H1 (cell line): ENCODE measurements around the gene CBX4. TPM values are rescaled to one million over a fixed set of nuclear protein-coding genes. Genes with fewer than 3 reads are reported as not detected.
A peak's percentile ranks its signal among the peaks of the same experiment; 100 is the strongest.

Source experiments
- CTCF ChIA-PET: fragments of 300-600 bp; sonication (Branson Sonifier 250); formaldehyde crosslinking; loops from one replicate; lab custom pipeline; 2021; ENCODE audit not compliant: partially characterized antibody; lab: Charles Lee
- POLR2A ChIA-PET: fragments of 300-600 bp; sonication (Branson Sonifier 250); formaldehyde crosslinking; loops from one replicate; lab custom pipeline; 2021; ENCODE audit warnings: inconsistent platforms; ENCODE audit not compliant: partially characterized antibody; lab: Charles Lee
- DNase-seq, 2 experiments: peaks; one replicate each; pipeline versions ENCODE4 v3.0.0 to v3.0.0-alpha.2; 2010 to 2022; ENCODE audit warnings: low spot score in 2 of 2, low read depth in 1 of 2, mixed read lengths in 1 of 2
- FAIRE-seq: peaks from 2 replicates; lab custom pipeline; 2011; peaks lifted over from hg19 to GRCh38; lab: Jason Lieb, UNC
- H2AFZ ChIP-seq: 2 replicates; pipeline ENCODE4 v1.8.1; 2012; ENCODE audit warnings: low read length, inconsistent platforms
- H2AK5ac ChIP-seq: 2 replicates; pipeline ENCODE4 v1.6.1; 2013; ENCODE audit warnings: low read depth, low read length
- H2BK120ac ChIP-seq: replicated peaks from 2 replicates; pipeline ENCODE3; 2013; ENCODE audit warnings: low read depth, low read length, inconsistent platforms
- H2BK12ac ChIP-seq: 2 replicates; pipeline ENCODE4 v1.6.1; 2013; ENCODE audit warnings: low read depth, low read length
- H2BK15ac ChIP-seq: 2 replicates; pipeline ENCODE4 v1.6.1; 2013; ENCODE audit warnings: low read length
- H2BK20ac ChIP-seq: 2 replicates; pipeline ENCODE4 v1.6.1; 2013; ENCODE audit warnings: low read length
- H2BK5ac ChIP-seq: 2 replicates; pipeline ENCODE4 v1.6.1; 2013; ENCODE audit warnings: low read depth, low read length
- H3K14ac ChIP-seq: 2 replicates; pipeline ENCODE4 v1.6.1; 2013; ENCODE audit warnings: inconsistent platforms; ENCODE audit not compliant: insufficient read length
- H3K18ac ChIP-seq: 2 replicates; pipeline ENCODE4 v1.6.1; 2013; ENCODE audit warnings: low read length; ENCODE audit errors: extremely low read depth
- H3K23ac ChIP-seq: 2 replicates; pipeline ENCODE4 v1.6.1; 2013; ENCODE audit warnings: inconsistent platforms; ENCODE audit not compliant: insufficient read length
- H3K23me2 ChIP-seq: 2 replicates; pipeline ENCODE4 v1.6.1; 2013; ENCODE audit warnings: low read depth, low read length
- H3K27ac ChIP-seq: 2 replicates; pipeline ENCODE4 v1.6.1; 2011; ENCODE audit warnings: low read depth, low read length, inconsistent platforms
- H3K27me3 ChIP-seq, 4 experiments: replicated peaks in 1 of 4; 1 replicate in 1 of 4; 2 replicates in 3 of 4; pipeline versions ENCODE4 v1.6.1 to v1.8.1; 2011 to 2013; ENCODE audit warnings: low read length in 3 of 4, mild to moderate bottlenecking in 3 of 4, inconsistent platforms in 2 of 4, mixed read lengths in 2 of 4, moderate library complexity in 1 of 4; ENCODE audit not compliant: control insufficient read depth in 3 of 4, insufficient read depth in 3 of 4; ENCODE audit errors: extremely low read depth in 1 of 4
- H3K36me3 ChIP-seq, 4 experiments: 2 replicates each; pipeline versions ENCODE4 v1.6.1 to v1.8.1; 2011 to 2013; ENCODE audit warnings: mild to moderate bottlenecking in 4 of 4, low read length in 3 of 4, moderate library complexity in 2 of 4, control low read depth in 1 of 4, inconsistent platforms in 1 of 4; ENCODE audit not compliant: insufficient read depth in 4 of 4, control insufficient read depth in 2 of 4
- H3K4ac ChIP-seq: replicated peaks from 2 replicates; pipeline ENCODE3; 2013; ENCODE audit warnings: low read length, low read depth, mixed read lengths, inconsistent platforms; ENCODE audit not compliant: insufficient read length
- H3K4me1 ChIP-seq, 4 experiments: replicated peaks in 1 of 4; 1 replicate in 1 of 4; 2 replicates in 3 of 4; pipeline versions ENCODE4 v1.6.1 to v1.8.1; 2011 to 2013; ENCODE audit warnings: low read length in 3 of 4, inconsistent platforms in 2 of 4, mixed read lengths in 1 of 4; ENCODE audit not compliant: insufficient read depth in 4 of 4, control insufficient read depth in 3 of 4
- H3K4me2 ChIP-seq, 2 experiments: 2 replicates each; pipeline versions ENCODE4 v1.6.1 to v1.8.1; 2011 to 2013; ENCODE audit warnings: low read depth in 2 of 2, low read length in 2 of 2, control low read depth in 1 of 2, inconsistent platforms in 1 of 2, mild to moderate bottlenecking in 1 of 2; ENCODE audit not compliant: insufficient read depth in 1 of 2
- H3K4me3 ChIP-seq, 4 experiments: fragments of 200-600, 300-600 bp in 1 of 4; sonication (generic), shearing (Covaris generic), sonication (Bioruptor Twin) in 1 of 4; 2 replicates each; pipeline versions ENCODE4 v1.5.1 to v1.8.1; 2011 to 2016; ENCODE audit warnings: low read length in 4 of 4, low read depth in 3 of 4, control low read depth in 2 of 4, inconsistent platforms in 2 of 4, mild to moderate bottlenecking in 2 of 4, mixed read lengths in 1 of 4, moderate library complexity in 1 of 4; ENCODE audit not compliant: insufficient read depth in 2 of 4; ENCODE audit errors: extremely low read depth in 1 of 4
- H3K56ac ChIP-seq: replicated peaks from 2 replicates; pipeline ENCODE3; 2013; ENCODE audit warnings: low read depth, mild to moderate bottlenecking, mixed read lengths, low read length, inconsistent platforms; ENCODE audit not compliant: insufficient read length
- H3K79me1 ChIP-seq: 2 replicates; pipeline ENCODE4 v1.6.1; 2013; ENCODE audit warnings: low read depth, low read length, control low read depth
- H3K79me2 ChIP-seq, 2 experiments: 2 replicates each; pipeline versions ENCODE4 v1.6.1 to v1.8.1; 2012 to 2013; ENCODE audit warnings: low read length in 2 of 2, mild to moderate bottlenecking in 2 of 2, inconsistent platforms in 1 of 2; ENCODE audit not compliant: insufficient read depth in 2 of 2, control insufficient read depth in 1 of 2
- H3K9ac ChIP-seq, 4 experiments: replicated peaks in 1 of 4; 1 replicate in 1 of 4; 2 replicates in 3 of 4; pipeline versions ENCODE4 v1.6.1 to v1.8.1; 2011 to 2013; ENCODE audit warnings: low read depth in 3 of 4, low read length in 3 of 4, control low read depth in 2 of 4, mild to moderate bottlenecking in 2 of 4, moderate library complexity in 2 of 4, inconsistent platforms in 1 of 4; ENCODE audit errors: extremely low read depth in 1 of 4
- H3K9me3 ChIP-seq, 2 experiments: 2 replicates each; pipeline versions ENCODE4 v1.6.1 to v1.8.1; 2012 to 2013; ENCODE audit warnings: mild to moderate bottlenecking in 2 of 2, moderate library complexity in 2 of 2, control low read depth in 1 of 2, inconsistent platforms in 1 of 2, low read depth in 1 of 2, low read length in 1 of 2, mixed read lengths in 1 of 2; ENCODE audit not compliant: insufficient read depth in 2 of 2
- H4K20me1 ChIP-seq, 2 experiments: replicated peaks in 1 of 2; 2 replicates each; pipeline versions ENCODE3 to v1.8.1; 2011 to 2013; ENCODE audit warnings: inconsistent platforms in 2 of 2, low read length in 2 of 2, mild to moderate bottlenecking in 1 of 2; ENCODE audit not compliant: insufficient read depth in 2 of 2, control insufficient read depth in 1 of 2
- H4K5ac ChIP-seq: 2 replicates; pipeline ENCODE4 v1.6.1; 2013; ENCODE audit warnings: low read length, low read depth, mixed read lengths, inconsistent platforms; ENCODE audit not compliant: insufficient read length
- H4K8ac ChIP-seq: 2 replicates; pipeline ENCODE4 v1.8.0; 2013; ENCODE audit warnings: mild to moderate bottlenecking, moderate library complexity, low read length, inconsistent platforms; ENCODE audit not compliant: insufficient read depth; ENCODE audit errors: extremely low read depth
- H4K91ac ChIP-seq: replicated peaks from 2 replicates; pipeline ENCODE3; 2013; ENCODE audit warnings: low read length, mixed read lengths, inconsistent platforms; ENCODE audit not compliant: insufficient read length
- BRCA1 ChIP-seq: IDR thresholded peaks from 2 replicates; pipeline ENCODE4 v1.6.1; 2012; ENCODE audit warnings: low read depth, low read length, improper control_type of control experiment
- CBX8 ChIP-seq: fragments of 300-800, 300-1000 bp; sonication (generic); IDR thresholded peaks from 2 replicates; pipeline ENCODE4 v1.7.1; 2016; ENCODE audit warnings: low read depth, low read length, borderline replicate concordance
- CHD2 ChIP-seq: IDR thresholded peaks from 2 replicates; pipeline ENCODE4 v1.6.1; 2012; ENCODE audit warnings: low read length, improper control_type of control experiment
- CTBP2 ChIP-seq: IDR thresholded peaks from 2 replicates; pipeline ENCODE4 v1.7.0; 2011; ENCODE audit warnings: borderline replicate concordance, mild to moderate bottlenecking, moderate library complexity, mixed read lengths, low read length; ENCODE audit not compliant: insufficient read depth, insufficient read length
- FOSL1 ChIP-seq: IDR thresholded peaks from 2 replicates; pipeline ENCODE4 v1.6.1; 2011; ENCODE audit warnings: mild to moderate bottlenecking, low read depth, low read length, moderate library complexity; ENCODE audit not compliant: insufficient read depth
- HDAC2 ChIP-seq, 2 experiments: fragments of 300-600 bp in 1 of 2; sonication (generic) in 1 of 2; IDR thresholded peaks; 2 replicates each; pipeline ENCODE4 v1.6.1; 2011 to 2012; ENCODE audit warnings: low read depth in 2 of 2, low read length in 2 of 2, mild to moderate bottlenecking in 2 of 2, moderate library complexity in 2 of 2, borderline replicate concordance in 1 of 2, inconsistent platforms in 1 of 2
- HDAC6 ChIP-seq: IDR thresholded peaks from one replicate; pipeline ENCODE4 v1.7.1; 2012; ENCODE audit warnings: low read depth, mild to moderate bottlenecking, inconsistent platforms, low read length, moderate library complexity
- KDM5A ChIP-seq: fragments of 200-600 bp; IDR thresholded peaks from 2 replicates; pipeline ENCODE4 v1.7.1; 2012; ENCODE audit warnings: mild to moderate bottlenecking, low read length, inconsistent platforms, mixed read lengths
- PHF8 ChIP-seq: fragments of 200-600 bp; sonication (generic); conservative IDR thresholded peaks from 2 replicates; pipeline ENCODE4 v1.7.1; 2012; ENCODE audit warnings: low read depth, mild to moderate bottlenecking, inconsistent platforms, low read length, moderate library complexity
- POLR2A ChIP-seq, 2 experiments: IDR thresholded peaks; 1 replicate in 1 of 2; 2 replicates in 1 of 2; pipeline ENCODE4 v1.6.1; 2011; ENCODE audit warnings: low read depth in 2 of 2, low read length in 2 of 2, mild to moderate bottlenecking in 2 of 2; ENCODE audit errors: control extremely low read depth in 1 of 2
- RXRA ChIP-seq: IDR thresholded peaks from 2 replicates; pipeline ENCODE4 v1.6.1; 2011; ENCODE audit warnings: low read depth, mild to moderate bottlenecking, low read length, moderate library complexity; ENCODE audit not compliant: insufficient read depth
- SAP30 ChIP-seq: fragments of 300-600 bp; sonication (generic); IDR thresholded peaks from 2 replicates; pipeline ENCODE4 v1.7.1; 2012; ENCODE audit warnings: low read length, moderate library complexity, mild to moderate bottlenecking, inconsistent platforms; ENCODE audit not compliant: insufficient read depth, insufficient replicate concordance
- WGBS, 2 experiments: shearing (Covaris generic) in 1 of 2; methylation state at CpG; one replicate each; pipeline versions ENCODE4 v1.1.6 to v1.1.7; 2013 to 2015; ENCODE audit warnings: low lambda C conversion rate in 2 of 2, mixed read lengths in 2 of 2, inconsistent platforms in 1 of 2, low coverage in 1 of 2, missing lambda C conversion rate in 1 of 2; ENCODE audit not compliant: insufficient replicate concordance in 2 of 2, insufficient coverage in 1 of 2, insufficient read length in 1 of 2; ENCODE audit errors: extremely low coverage in 1 of 2, missing lambda C conversion rate in 1 of 2; 5-methylcytosine and 5-hydroxymethylcytosine counted together
- polyA plus RNA-seq, 7 experiments: library from polyadenylated mRNA; depleted of rRNA in 3 of 7; stranded (reverse) in 5 of 7; unstranded in 2 of 7; fragments of >200 nt in 5 of 7; fragments of 200-250 nt in 2 of 7; gene quantifications; 1 replicate in 5 of 7; 2 replicates in 1 of 7; 4 replicates in 1 of 7; pipeline versions ENCODE4 v1.2.1 to v1.2.3, GENCODE V29; 2011 to 2013; ENCODE audit warnings: missing spikeins in 2 of 7, mixed read lengths in 2 of 7
- total RNA-seq: library from RNA; stranded (reverse); fragmentation: NEBNext Ultra II Directional; extraction: Animal tissue kit (Norgen Biotek cat#: 25700); gene quantifications from 2 replicates; pipeline ENCODE4 v1.2.1, GENCODE V29; 2021

Gene CBX4
- total and polyA plus RNA-seq, 2 of the 8 experiments (the other 6 are each of a cell fraction or from before 2014, with no cell fraction given): 1.8 to 4.0 TPM

DNA sequence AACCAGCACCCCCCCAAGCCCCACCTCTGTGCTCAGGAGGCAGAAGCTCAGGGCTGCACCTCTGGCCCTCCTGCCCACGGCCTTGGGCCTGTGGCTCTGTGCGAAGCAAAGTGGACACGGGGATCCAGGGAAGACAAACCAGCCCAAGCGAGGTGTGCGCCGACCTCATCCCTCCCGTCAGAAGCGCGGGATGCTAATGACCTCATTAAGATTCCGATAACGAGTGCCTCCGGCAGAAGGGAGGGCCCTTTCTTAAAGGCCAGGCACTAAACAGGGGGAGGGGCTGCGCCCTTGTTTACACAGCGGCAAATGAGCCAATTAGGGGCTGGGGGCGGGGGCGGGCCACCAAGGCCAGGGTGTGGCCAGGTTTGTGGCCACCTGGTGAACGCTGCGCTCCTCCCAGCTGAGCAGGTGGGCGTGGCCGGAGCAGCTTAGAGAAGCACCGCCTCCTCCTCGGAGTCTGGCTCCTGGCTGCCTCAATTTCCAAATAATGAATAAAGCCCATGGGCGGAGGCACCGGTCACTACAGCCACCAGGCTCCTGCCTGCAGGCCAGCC lies 3.2 kb downstream of the CBX4 start:
- Histone ChIP-seq H2AK5ac (0 out of 2 replicates have a peak overlapping the region, but pooled peaks have one; percentile 82), H3K4me3 (peak overlapping the region in 3 of 4 experiments; percentile 43 to 63 (median 60); a peak in 7 of 8 replicates), H2BK5ac (no peak overlapping the region; the same call in 1 of the 2 replicates), H3K27ac (no peak overlapping the region), H3K14ac (no peak overlapping the region), H3K9ac (no peak overlapping the region), H4K20me1 (peaks cover 7 to 14% of the 10 kb centered on the region in 2 experiments), H3K23ac (no peak overlapping the region), H3K4me1 (peaks cover 6 to 49% (median 40%) of the 10 kb centered on the region in 4 experiments), H2BK20ac (no peak overlapping the region), H3K4me2 (peak overlapping the region; percentile 75 to 88), H3K79me1 (no peaks in the 10 kb centered on the region), H2BK12ac (peak overlapping the region; percentile 81), H2BK120ac (no peak overlapping the region), H3K9me3 (peaks cover 0 to 8% of the 10 kb centered on the region in 2 experiments; a peak in 2 of 4 replicates), H3K18ac (peak overlapping the region; percentile 81), H3K56ac (no peak overlapping the region), H2AFZ (no peak overlapping the region), H4K91ac (no peak overlapping the region), H3K23me2 (peaks cover 18% of the 10 kb centered on the region; the same call in 1 of the 2 replicates), H3K27me3 (peaks cover 58 to 87% (median 83%) of the 10 kb centered on the region in 4 experiments), H3K79me2 (no peaks in the 10 kb centered on the region), H2BK15ac (no peak overlapping the region), H3K36me3 (peaks cover 0 to 13% (median 0%) of the 10 kb centered on the region in 4 experiments; a peak in 1 of 8 replicates), H4K5ac (no peak overlapping the region), H4K8ac (peak overlapping the region; percentile 81; the same call in 1 of the 2 replicates), H3K4ac (no peak overlapping the region)
- ChIA-PET CTCF (interaction anchor here (0.6 to 24.7 kb wide), 31 partner anchors 8 to 948 kb away, joined by 3 to 576 read pairs (median 5); partner anchors contain the start of gene CBX8), POLR2A (interaction anchor here (0.7 to 15.2 kb wide), 17 partner anchors 9 to 158 kb away, joined by 3 to 374 read pairs (median 4); partner anchors contain the start of genes CBX2 and CBX8)
- peak; percentile 92 to 95 for DNase-seq
- WGBS, 2 experiments: 5% methylated on average over 21 of the region's 24 CpGs; no CpG with 5 or more reads in 1 of the 2 experiments
- FAIRE-seq: no peak
- TF ChIP-seq HDAC2 (IDR thresholded peaks at IDR 0.05; ENCODE audit: borderline replicate concordance in 1 of 2, low read depth in 2 of 2, low read length in 2 of 2): no peak
- TF ChIP-seq POLR2A (IDR thresholded peaks at IDR 0.05; ENCODE audit: control extremely low read depth in 1 of 2, low read depth in 2 of 2, low read length in 2 of 2): no peak; a peak in 1 of 3 replicates
- no peak for TF ChIP-seq CHD2
- no peak for TF ChIP-seq CTBP2
- TF ChIP-seq CBX8: no peak
- no peak for TF ChIP-seq PHF8
- no peak for TF ChIP-seq RXRA
- TF ChIP-seq KDM5A: no peak
- TF ChIP-seq HDAC6: no peak
- TF ChIP-seq FOSL1: no peak
- TF ChIP-seq BRCA1: no peak
- TF ChIP-seq SAP30: no peak
